Activated T-cell treated with anti-CD3 and anti-CD28 coated beads, Interleukin-2, amount 50 U/mL, for 1 hour (primary cell): ENCODE results near the gene SDK1.
"Not testable (repeated sequence)": the region's sequence is repeated elsewhere in the genome, so short reads cannot be mapped to it uniquely, and the experiment has no call there.

Experiments
- DNase-seq: peaks from one replicate; pipeline ENCODE4 v3.0.0-alpha.2; 2020

SDK1 gene

DNA sequence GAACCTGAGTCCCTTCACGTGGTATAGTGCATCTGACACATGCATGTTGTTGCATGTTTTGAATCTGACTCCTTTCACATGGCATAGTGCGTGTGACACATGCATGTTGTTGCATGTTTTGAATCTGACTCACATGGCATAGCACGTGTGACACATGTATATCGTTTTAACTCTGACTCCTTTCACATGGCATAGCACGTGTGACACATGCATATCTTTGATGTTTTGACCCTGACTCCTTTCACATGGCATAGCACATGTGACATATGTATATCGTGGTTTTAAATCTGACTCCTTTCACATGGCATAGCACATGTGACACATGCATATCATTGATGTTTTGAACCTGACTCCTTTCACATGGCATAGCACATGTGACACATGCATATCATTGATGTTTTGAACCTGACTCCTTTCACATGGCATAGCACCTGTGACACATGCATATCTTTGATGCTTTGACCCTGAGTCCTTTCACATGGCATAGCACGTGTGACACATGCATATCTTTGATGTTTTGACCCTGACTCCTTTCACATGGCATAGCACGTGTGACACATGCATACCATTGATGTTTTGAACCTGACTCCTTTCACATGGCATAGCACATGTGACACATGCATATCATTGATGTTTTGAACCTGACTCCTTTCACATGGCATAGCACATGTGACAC, 454.9 kb downstream of the SDK1 start:
- DNase-seq = not testable (repeated sequence)

DNA sequence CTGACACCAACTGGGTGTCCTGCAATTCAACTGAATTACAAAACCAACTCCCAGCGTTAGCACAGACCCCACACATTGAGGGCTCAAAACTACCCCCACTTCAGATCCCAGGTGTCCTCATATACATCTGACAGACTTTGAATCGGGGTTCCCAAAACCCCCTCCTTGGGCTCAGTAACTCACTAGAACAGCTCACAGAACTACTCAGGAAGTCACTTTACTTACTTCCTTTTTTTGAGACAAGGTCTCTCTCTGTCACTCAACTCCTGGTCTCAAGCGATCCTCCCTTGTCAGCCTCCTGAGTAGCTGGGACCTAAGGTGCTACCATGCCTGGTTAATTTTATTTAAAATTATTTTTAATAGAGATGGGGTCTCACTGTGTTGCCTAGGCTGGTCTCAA, 456.0 kb downstream of the SDK1 start:
- DNase-seq = no peak

DNA sequence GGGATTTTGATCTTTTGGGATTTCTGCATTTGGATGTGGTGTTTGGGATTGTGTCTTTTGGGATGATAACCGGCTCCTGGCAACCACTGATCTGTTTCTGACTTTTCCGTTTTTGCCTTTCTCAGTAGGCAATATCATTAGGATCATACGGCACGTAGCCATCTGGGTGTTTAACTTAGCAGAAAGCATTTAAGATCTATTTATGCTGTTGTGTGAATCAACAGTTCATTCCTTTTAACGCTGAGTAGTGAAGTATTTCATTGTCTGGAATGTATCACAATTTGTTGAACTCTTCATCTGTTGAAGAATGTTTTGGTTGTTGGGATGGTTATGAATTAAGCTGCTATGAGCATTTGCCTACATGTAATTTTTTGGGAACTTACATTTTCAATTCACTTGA, 459.6 kb downstream of the SDK1 start:
- DNase-seq = no peak

DNA sequence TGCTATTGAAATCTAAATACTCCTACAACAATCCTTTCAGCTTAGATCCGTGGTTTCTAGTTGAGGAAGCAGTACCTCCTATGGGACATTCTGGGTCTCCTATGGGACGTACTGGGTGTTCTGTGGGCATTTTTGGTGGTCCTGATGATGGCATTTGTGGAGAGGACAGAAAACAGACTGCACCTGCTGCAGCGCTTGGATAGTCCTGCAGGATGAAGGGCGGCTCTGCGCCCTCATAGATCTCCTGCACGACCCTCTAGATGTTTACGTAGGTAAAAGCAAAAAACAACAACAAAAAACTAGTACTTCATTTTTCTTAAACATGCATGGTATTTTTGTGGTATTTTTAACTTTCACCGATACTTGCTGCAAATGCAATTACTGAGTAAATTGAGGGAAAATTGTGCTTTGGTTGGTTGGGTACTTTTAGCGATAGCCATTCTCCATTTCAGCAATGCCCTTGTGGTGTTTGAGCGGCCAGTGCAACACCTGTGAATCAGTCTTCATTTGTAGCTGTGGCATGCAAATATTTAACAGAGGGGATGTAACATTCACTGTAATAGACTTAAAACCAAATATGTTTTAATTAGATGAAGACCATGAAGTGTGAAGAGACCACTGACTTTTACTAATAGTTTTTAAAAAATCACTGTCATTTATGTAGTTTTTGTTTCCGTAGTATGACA, 461.2 kb downstream of the SDK1 start:
- DNase-seq = no peak

DNA sequence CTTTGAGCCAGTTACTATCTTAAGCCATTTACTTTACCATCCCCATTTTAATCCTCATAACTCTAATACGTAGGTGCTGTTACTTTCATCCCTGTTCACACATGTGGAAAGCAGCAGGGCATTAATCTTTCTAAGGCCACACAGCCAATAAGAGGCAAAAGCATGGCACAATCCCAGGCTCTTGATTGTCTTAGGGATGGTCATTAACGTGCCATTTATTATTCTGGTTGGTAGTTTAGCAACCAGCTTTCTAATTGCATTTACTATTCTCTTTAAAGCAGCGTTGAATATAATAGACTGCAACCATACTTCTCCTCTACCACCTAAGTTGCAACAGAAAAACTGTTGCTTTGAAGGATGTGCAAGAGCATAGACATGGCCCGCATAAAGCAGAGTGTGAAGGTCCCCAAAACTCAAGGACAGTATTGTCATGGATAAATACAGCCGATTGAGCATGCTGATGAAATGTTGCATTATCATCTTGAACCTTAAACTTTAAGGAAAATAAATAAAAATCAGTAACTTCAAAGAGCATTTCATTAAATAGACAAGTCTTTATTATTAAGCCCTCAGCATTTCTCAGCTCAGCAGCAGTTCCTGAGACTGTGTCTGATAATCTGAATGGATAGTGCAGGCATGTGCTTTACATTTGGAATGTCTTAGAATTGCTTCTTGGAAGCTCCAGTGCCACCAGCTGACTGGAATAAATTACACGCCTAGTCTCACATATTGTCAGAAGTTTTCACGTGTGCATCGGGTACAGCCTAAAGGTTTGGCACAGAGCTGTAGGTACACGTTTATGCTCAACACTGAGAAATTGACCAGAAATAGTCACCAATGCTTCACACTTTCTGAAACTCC, 467.1 kb downstream of the SDK1 start:
- DNase-seq = no peak

DNA sequence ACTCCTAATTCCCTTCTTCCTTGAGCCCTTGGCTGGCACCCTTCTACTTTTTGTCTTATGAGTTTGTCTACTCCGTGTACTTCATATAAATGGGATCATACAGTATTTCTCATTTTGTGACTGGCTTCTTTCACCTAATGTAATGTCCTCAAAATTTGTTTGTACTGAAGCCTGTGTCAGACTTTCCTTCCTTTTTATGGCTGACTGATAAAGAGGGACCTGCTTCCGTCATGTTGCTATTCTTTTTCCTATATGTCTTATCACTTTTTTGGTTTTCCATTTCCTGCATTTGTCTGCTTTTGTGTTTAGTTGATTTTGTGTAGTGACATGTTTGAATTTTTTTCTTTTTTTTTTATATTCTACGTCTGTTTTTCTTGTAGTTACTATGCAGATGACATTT, 470.9 kb downstream of the SDK1 start:
- no peak for DNase-seq

DNA sequence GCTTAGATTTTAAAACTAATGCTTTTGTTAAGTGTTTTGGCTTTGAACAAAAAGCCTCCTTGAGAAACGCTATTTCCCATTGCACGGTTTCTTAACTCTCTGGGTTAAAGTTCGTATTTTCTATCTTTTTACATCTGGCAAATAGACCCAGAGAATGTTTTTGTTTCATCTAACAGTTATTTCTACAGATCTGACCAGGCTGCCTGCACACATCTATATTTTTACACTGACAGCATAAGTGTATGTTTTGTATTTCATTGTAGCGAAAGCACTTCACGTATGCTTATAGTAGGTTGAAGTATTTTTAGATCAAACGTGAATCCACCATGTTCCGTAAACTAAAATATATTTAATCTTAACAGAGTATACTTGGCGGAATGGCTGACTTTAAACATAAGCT, 477.3 kb downstream of the SDK1 start:
- DNase-seq = no peak

DNA sequence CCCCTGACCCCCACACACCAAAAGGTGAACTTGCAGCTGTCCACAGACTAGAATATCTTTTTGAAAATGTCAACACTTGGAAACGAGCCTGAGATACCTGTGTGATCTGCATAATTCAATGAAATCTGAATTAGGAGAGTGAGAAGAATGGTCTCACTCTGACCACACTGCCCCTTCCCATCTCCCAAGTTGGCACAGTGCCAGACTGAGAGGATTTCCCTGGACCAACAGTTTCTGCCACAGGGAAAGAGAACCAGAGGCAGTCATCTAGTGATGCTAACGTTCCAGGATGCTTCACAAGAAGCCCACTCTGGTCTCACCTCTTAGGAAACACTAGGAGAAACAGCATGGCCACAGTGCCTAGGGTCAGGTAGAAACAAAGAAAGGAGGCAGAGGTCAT, 479.0 kb downstream of the SDK1 start:
- no peak for DNase-seq

DNA sequence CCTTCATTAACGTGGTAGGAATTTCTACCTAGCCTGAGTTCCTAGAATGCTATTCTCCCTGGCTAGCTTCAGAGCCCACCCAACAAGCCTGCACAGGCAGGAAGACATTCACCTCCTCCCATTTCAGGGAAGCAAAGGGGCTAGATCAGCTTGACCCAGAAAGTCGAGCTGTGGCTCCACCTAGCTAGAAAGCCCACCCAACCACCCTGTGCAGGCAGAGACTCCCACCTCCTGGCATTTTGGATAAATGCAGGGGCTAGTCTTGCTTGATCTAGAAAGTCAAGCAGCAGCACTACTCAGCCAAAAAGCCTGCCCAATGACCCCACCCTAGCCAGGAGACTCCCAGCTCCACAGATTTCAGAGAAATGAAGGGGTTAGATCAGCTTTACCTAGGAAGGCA, 479.5 kb downstream of the SDK1 start:
- no peak for DNase-seq

DNA sequence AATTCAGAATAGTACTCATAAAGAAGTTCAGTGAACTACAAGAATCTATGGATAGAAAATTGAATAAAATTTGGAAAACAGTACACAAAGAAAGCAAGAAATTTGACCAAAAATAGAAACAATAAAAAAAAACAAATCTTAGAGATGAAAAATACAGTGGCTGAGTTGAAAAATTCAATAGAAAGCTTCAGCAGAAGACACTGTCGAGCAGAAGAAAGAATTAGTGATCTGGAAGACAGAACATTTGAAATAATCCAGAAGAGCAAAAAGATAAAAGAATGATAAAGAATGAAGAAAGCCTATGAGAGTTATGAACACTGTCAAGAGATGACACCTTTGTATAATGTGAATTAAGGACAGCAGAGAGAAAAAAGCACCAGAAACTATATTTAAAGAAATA, 480.6 kb downstream of the SDK1 start:
- no peak for DNase-seq

DNA sequence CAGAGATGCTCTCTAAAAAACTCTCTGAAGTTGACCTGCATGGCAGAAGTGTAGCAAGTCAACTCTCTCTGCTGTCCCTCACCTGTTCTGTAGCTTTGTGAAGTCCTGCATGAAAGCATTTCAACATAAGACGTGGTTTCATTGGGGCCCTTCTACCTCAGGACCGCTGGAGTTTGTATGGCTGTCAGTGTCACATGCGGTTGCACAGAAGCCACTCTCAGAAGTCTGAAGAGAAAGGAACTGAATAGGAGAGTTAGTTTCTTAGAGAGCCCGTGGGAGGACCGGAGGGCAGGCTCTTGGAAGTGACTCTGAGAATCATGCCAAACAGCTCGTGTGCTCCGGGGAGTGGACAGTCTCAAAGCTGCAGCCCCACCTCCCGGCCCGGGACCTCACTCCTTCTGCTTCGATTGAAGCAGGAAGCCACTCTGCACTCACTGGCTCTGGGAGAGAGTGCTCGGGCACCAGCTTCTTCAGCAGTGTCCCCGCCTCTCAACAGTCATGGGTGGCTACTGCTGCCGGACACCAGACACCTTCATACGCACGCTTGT, 486.7 kb downstream of the SDK1 start:
- no peak for DNase-seq

DNA sequence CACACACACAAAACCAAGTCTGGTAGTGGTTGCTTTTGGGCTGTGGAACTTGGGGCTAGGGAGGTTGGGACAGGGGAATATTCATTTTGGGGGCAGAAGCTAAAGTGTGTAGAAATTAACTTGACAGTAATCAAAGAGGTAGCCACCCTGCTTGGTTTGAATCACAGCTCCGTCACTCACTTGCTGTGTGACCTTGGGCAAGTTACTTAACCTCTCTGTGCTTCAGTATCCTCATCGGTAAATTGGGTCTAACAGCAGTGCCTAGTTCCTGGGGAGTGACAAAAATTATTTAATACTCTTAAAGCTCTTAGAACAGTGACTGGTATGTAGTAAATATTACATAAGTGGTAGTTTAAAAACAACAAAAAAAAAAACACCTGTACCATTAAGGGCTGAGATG, 489.8 kb downstream of the SDK1 start:
- DNase-seq = no peak

DNA sequence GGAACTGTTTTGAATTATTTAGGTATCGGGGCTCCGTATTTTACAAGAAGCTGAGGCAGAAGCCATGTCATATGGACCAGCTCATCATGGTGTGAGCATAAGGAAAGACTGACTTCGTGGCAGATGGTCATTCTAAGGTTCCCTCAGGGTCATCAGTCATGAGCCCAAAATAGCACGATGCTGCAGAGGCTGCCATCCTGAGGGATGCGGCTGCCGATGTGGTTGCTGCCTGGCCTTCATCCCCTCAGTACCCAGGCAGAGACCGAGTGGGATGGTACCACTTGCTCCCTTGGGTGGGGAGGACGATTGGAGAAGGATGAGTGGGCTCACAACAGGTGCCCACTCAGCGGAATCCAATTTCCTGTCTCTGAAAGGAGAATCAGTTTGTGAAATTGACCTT, 490.3 kb downstream of the SDK1 start:
- DNase-seq = no peak

DNA sequence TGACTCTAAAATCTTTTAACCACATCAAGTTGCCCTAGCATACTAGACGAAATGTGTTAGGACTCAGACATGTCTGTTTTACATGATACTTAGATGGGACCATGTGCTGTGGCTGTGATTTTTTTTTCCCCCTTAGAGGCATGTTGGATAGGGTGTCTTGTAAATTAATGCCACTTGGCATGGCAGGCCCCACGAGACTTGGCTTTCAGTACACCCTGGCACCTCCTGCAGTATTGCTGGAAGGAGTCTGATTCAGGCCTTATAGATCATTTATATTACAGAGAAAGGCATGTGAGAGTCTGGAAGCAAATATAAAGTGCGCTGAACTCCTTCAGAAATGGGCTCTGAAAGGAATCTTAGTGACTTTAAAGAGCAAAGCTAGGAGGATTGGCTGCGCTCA, 494.1 kb downstream of the SDK1 start:
- DNase-seq = no peak

DNA sequence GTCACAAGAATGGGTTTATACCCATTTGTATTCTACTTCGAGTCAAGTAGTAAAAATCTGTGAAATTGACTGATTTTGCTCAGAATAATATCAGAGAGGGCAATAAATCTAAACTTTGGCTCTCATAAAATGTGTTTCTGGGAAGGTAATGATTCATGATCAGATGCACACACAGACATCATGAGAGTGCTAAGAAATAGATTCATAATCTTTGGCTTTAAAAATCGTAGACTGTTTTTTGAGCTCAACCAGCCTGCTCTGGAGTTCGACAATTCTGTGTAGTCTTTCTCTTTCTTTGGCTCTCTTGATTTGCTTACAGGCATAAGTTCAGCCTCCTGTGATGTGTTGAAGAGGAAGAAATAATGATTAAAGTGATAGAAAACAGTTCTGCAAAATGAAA, 494.7 kb downstream of the SDK1 start:
- DNase-seq = no peak

DNA sequence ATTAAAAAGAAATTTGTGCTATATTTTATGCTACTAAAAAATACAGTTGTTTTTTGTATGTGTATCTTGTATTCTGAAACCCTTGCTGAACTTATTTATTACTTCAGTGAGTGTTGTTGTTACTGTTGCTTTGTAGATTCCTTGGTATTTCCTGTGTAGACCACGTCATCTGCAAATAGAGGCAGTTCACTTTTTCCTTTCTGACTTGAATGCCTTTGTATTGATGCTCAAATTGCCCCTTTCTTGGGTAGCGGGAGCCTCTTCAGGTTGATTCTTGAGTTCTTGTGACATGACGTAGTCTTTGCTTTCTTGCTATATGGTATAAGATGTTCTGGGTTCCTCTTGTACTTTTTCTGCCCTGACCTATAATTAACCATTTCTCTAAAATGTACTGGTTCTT, 504.1 kb downstream of the SDK1 start:
- no peak for DNase-seq

DNA sequence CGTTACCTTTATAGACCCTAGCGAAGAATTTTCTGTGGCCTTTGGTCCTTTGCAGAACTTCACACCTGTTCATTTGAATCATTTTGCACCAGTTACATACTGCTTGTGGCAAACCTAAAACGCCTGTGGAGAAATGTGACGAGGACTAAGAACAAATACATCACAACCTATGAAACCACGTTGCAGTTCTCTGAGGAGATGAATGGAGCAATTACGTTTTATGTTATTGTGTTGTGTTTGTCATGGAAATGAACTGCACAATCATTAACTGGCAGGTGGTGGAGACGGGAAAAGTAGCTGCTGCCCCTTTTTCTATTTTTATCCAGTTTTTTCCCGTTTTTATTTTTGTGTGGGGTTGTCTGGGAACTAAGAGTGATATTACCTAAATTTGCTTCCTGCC, 505.5 kb downstream of the SDK1 start:
- DNase-seq = no peak

DNA sequence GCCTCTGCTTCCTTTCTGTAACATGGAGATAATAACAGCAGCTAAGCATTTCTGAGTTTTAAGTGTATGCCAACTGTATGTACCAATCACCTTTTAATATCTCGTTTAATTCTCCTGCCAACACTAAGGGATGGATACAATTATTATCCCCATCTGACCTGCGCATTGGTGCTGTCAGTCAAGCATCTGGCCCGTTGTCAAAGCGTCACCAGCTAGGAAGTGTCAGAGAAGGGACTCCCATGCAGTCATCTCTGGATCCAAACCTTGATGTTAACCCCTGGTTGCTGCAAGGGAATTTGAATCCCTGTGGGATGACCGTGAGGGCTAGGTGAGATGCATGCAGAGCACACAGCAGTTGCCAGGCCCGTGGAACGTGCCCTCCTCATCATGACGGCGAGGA, 506.8 kb downstream of the SDK1 start:
- no peak for DNase-seq

DNA sequence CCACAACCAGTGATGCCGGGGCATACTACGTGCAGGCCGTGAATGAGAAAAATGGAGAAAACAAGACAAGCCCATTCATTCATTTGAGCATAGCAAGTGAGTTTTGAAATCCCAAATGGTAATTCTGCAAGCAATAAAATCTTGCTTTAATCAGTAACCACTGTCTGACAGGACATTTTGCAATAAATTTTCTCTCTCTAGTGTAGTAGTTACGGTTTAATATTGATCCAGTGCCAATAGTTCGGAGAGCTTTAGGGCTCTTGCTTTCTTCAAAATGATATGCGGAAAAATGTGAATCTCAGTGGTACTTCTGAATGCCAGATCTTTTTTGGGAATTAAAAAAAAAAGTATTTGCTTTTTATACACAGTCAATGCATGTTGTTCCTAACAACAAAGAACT, 520.4 kb downstream of the SDK1 start:
- DNase-seq = no peak

DNA sequence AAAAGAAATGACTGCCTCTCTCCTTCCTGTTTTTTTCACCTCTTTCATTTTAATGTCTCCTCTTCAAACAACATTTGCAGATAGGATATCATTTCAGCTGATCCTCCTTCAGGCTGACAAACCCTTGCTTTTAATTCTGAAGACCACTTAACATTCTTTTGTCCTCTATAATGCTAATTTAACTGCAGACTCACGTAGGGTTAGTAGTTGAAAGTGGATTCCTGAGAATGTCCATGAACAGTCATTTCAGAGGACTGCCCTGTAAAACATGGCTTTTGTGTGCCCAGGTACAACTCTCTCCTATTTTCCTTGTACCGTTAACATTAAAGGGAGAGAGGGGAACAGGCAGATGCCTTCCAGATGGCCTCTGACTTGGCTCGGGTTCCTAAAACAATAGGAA, 524.4 kb downstream of the SDK1 start:
- DNase-seq = no peak

DNA sequence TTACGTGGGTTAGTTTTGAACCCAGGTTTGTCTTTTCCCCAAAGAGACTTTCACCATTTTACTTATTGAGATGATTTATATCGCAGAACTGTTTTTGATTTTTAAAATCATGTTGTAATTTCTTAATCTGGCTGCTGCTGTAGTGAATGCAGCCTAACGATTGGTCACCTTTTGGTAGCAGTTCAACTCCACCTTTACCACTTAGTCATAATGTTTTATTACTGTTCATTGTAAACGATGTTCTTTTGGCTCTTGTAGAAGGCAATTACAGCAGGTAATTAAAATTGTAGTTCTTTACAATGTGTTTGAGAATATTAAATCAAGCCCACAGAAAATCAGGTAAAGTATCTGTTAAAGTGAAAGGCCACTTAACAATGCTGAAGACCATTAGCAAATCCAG, 531.1 kb downstream of the SDK1 start:
- no peak for DNase-seq

DNA sequence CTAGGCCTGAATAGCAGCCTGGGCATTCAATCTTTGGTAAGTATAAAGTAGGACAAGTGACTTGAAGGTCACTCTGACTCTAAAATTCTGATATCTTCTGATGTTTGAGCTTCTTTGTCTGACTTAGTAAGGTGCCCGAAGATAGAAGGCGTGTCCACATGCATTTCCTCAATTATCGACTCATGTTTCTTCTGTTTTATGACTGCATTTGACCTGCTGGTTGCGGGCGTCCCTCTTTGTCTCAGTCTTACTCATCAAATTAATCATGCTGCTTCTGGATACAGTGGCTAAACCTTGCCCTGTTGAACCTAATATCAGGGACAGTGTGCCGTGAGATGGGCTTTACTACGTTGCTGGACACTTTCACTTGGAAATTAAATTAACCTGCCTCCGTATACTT, 534.1 kb downstream of the SDK1 start:
- no peak for DNase-seq

DNA sequence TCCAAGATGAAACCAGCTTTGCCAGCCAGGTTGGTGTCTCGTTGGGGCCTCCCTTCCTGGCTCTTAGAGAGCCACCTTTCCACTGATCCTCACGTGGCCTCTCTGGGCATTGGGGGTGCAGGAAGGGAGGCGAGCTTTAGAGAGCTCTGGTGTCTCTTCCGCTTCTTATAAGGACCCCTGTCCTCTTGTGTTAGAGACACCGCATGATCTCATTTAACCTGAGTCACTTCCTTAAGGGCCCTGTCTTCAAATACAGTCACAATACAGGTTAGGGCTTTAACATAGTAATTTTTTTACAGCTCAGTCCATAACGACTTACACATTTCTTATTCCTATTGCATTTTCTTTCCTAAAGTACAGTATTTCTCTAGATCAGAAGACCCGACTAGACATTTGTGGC, 535.8 kb downstream of the SDK1 start:
- DNase-seq = no peak
